Neural progenitor cell (in vitro differentiated cells): ENCODE results near the gene RNF121. TPM values are rescaled to one million over a fixed set of nuclear protein-coding genes. Genes with fewer than 3 reads are reported as not detected.

Experiments
- DNase-seq: peaks from one replicate; pipeline ENCODE4 v3.0.0-alpha.2; 2016; ENCODE audit warnings: low spot score
- H2AFZ ChIP-seq: fragments of 200-600 bp; sonication (generic); replicated peaks from 2 replicates; pipeline ENCODE4 v1.6.1; 2016; ENCODE audit warnings: antibody characterized with exemption
- H3F3A ChIP-seq: fragments of 200-600 bp; sonication (generic); 2 replicates; pipeline ENCODE4 v1.6.1; 2016; ENCODE audit warnings: antibody characterized with exemption, low read depth
- H3K27ac ChIP-seq: fragments of 200-600 bp; sonication (generic); 2 replicates; pipeline ENCODE4 v1.5.1; 2016; ENCODE audit warnings: mild to moderate bottlenecking
- H3K27me3 ChIP-seq: fragments of 200-600 bp; sonication (generic); 2 replicates; pipeline ENCODE4 v1.6.1; 2016; ENCODE audit warnings: mild to moderate bottlenecking, moderate library complexity
- H3K36me3 ChIP-seq: fragments of 200-600 bp; sonication (generic); 2 replicates; pipeline ENCODE4 v1.5.1; 2016
- H3K4me1 ChIP-seq: fragments of 200-600 bp; sonication (generic); 2 replicates; pipeline ENCODE4 v1.6.1; 2016; ENCODE audit warnings: mixed run types
- H3K4me2 ChIP-seq: fragments of 200-600 bp; sonication (generic); 2 replicates; pipeline ENCODE4 v1.6.1; 2016
- H3K4me3 ChIP-seq: fragments of 200-600 bp; sonication (generic); 2 replicates; pipeline ENCODE4 v1.5.1; 2016
- H3K79me2 ChIP-seq: fragments of 200-600 bp; sonication (generic); 2 replicates; pipeline ENCODE4 v1.6.1; 2016; ENCODE audit warnings: low read depth
- H3K9ac ChIP-seq: fragments of 200-600 bp; sonication (generic); 2 replicates; pipeline ENCODE4 v1.6.1; 2016
- H3K9me3 ChIP-seq: fragments of 200-600 bp; sonication (generic); 2 replicates; pipeline ENCODE4 v1.5.1; 2016; ENCODE audit warnings: low read depth
- H4K20me1 ChIP-seq: fragments of 200-600 bp; sonication (generic); 2 replicates; pipeline ENCODE4 v1.6.1; 2016; ENCODE audit warnings: low read depth
- H3K27ac Mint-ChIP-seq: 3 replicates; pipeline ENCODE4 v1.8.0; 2021; ENCODE audit warnings: mixed read lengths
- H3K27me3 Mint-ChIP-seq: 2 replicates; pipeline ENCODE4 v1.8.0; 2022; ENCODE audit warnings: low read depth, mild to moderate bottlenecking, inconsistent platforms, moderate library complexity, mixed read lengths; ENCODE audit not compliant: insufficient read depth
- H3K36me3 Mint-ChIP-seq: 3 replicates; pipeline ENCODE4 v1.8.0; 2021; ENCODE audit warnings: mixed read lengths
- H3K4me1 Mint-ChIP-seq: 3 replicates; pipeline ENCODE4 v1.8.0; 2021; ENCODE audit warnings: mixed read lengths
- H3K4me3 Mint-ChIP-seq: 3 replicates; pipeline ENCODE4 v1.8.0; 2021; ENCODE audit warnings: mild to moderate bottlenecking, moderate library complexity, mixed read lengths
- H3K9me3 Mint-ChIP-seq: 3 replicates; pipeline ENCODE4 v1.8.0; 2020; ENCODE audit warnings: mixed read lengths
- CTCF ChIP-seq: fragments of 200-600 bp; sonication (generic); IDR thresholded peaks from 2 replicates; pipeline ENCODE4 v1.5.1; 2017; ENCODE audit warnings: antibody characterized with exemption, mild to moderate bottlenecking
- EZH2 ChIP-seq: fragments of 200-600 bp; sonication (generic); IDR thresholded peaks from 2 replicates; pipeline ENCODE4 v1.6.1; 2017; ENCODE audit warnings: antibody characterized with exemption, mild to moderate bottlenecking, moderate library complexity
- EZH2phosphoT487 ChIP-seq: fragments of 200-600 bp; sonication (generic); IDR thresholded peaks from 2 replicates; pipeline ENCODE4 v1.6.1; 2017; ENCODE audit warnings: antibody characterized with exemption
- total RNA-seq: library from RNA; depleted of rRNA; stranded (reverse); fragments of >200 nt; gene quantifications from 2 replicates; pipeline ENCODE4 v1.2.3, GENCODE V29; 2015; ENCODE audit warnings: low replicate concordance

RNF121 gene
- total RNA-seq, 1 donor from 2014 or later = 16.7 TPM

DNA sequence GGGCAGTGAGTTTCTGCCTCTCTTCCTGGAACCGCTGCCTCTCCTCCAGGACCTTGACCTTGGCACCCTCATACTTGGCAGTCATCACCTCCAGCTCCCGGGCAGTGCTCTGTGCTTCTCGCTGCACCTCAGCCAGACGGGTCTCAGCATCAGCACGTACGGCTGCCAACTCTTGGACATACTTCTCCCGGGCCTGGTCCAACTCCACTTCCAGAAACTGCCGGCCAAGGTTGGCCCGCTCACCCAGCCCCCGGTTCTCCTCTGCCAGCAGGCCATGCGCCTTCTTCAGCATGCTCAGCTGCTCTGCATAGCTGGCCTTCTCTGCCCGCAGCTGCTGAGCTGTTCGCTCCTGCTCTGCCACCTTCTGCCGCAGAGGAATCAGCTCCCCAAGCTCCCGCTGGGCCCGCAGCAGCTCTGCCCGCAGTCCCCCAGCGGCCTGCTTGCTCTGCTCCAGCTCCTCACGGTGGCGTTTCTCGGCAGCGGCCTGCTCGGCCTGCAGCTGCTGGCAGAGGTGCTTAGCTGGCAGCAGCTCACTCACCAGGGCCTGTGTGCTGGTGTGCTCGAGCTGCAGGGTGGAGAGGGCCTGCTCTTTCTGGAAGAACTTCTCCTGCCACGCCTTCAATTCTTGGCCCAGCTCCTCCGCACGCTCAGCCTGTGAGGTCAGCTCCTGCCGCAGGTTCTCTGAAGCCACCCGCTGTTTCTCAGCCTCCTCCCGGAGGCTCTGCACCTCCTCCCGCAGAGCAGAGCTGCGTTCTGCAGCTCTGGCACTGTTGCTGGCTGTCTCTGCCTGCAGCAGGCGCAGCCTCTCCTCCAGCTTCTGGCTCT is 84.3 kb downstream of the RNF121 start:
- H3K36me3 ChIP-seq = no peaks in the 10 kb centered on the region

DNA sequence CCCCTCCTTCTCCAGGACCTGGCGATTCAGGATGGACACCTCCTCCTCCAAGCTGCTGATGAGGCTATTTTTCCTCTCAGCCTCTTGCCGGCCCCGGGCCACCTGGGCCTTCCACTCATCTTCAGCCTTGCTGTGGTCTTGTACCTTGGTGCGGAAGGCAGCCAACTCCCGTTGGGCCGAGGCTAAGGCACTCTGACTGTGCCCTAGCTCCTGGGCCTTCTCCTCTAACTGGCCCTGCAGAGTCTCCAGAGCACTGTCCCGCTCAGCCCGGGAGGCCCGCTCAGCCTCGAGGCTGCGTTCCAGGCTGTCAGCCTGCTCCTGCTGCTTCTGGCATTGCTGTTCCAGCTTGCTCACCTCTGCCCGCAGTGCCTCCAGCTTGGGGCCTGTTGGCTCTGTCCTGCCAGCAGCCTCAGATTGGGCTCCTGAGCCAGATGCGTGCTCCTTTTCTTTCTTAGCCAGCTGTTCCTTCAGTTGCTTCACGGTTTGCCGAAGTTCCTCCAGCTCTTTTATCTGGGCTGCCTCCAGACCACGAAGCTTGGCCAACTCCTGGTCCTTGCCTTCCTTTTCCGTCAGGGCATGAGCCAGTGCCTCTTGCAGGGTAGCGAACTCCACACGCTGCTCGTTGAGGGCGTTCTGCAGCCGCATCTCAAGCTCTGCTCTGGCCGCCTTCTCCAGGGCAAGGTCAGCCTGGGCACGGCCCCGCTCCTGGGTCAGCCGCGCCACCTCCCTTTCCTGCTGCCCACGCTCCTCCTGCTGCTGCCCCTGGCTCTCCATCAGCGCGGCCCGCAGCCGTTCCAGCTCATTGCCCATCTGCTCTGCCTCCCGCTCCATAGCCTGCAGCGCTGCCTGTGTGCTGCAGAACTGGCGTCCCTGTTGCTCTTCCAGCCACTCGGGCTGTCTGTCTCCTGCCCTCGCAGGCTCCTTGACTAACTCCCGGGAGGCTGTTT is 85.2 kb downstream of the RNF121 start:
- no peaks in the 10 kb centered on the region for H3K9me3 Mint-ChIP-seq
- Histone ChIP-seq H3K27ac (no peak overlapping the region), H2AFZ (no peak overlapping the region), H3K36me3 (no peaks in the 10 kb centered on the region), H3F3A (no peaks in the 10 kb centered on the region), H3K4me3 (no peak overlapping the region), H3K4me2 (no peak overlapping the region), H4K20me1 (peaks cover 32% of the 10 kb centered on the region), H3K9me3 (no peaks in the 10 kb centered on the region), H3K79me2 (no peaks in the 10 kb centered on the region), H3K9ac (no peak overlapping the region), H3K27me3 (no peaks in the 10 kb centered on the region), H3K4me1 (no peaks in the 10 kb centered on the region)
- DNase-seq = no peak
- TF ChIP-seq EZH2 = no peak
- no peak for TF ChIP-seq EZH2phosphoT487
- TF ChIP-seq CTCF = no peak
- no peaks in the 10 kb centered on the region for H3K4me1 Mint-ChIP-seq
- no peak overlapping the region for H3K4me3 Mint-ChIP-seq
- H3K27me3 Mint-ChIP-seq = peaks cover 11% of the 10 kb centered on the region
- H3K36me3 Mint-ChIP-seq = peaks cover 41% of the 10 kb centered on the region
- no peak overlapping the region for H3K27ac Mint-ChIP-seq

More for the DNA sequence above, 84.3 kb downstream of the RNF121 start:
- no peak overlapping the region for H3K27ac Mint-ChIP-seq
- H3K27me3 ChIP-seq = no peaks in the 10 kb centered on the region
- no peak for TF ChIP-seq CTCF
- no peak for TF ChIP-seq EZH2
- no peak for TF ChIP-seq EZH2phosphoT487
- no peaks in the 10 kb centered on the region for H3K4me1 Mint-ChIP-seq
- H3K9me3 Mint-ChIP-seq = no peaks in the 10 kb centered on the region
- H3K79me2 ChIP-seq = no peaks in the 10 kb centered on the region
- DNase-seq = no peak
- H4K20me1 ChIP-seq = peaks cover 36% of the 10 kb centered on the region
- no peak overlapping the region for H3K4me2 ChIP-seq
- peaks cover 5% of the 10 kb centered on the region for H3F3A ChIP-seq
- H3K4me3 Mint-ChIP-seq = no peak overlapping the region
- peaks cover 14% of the 10 kb centered on the region for H3K27me3 Mint-ChIP-seq
- no peak overlapping the region for H2AFZ ChIP-seq
- H3K4me1 ChIP-seq = no peaks in the 10 kb centered on the region
- H3K9ac ChIP-seq = no peak overlapping the region
- H3K36me3 Mint-ChIP-seq = peaks cover 40% of the 10 kb centered on the region
- no peak overlapping the region for H3K27ac ChIP-seq
- H3K4me3 ChIP-seq = no peak overlapping the region
- H3K9me3 ChIP-seq = no peaks in the 10 kb centered on the region

GRCh38 chr11:72014761-72015320 is 86.0 kb downstream of the RNF121 start:
- Histone ChIP-seq H3K9ac (no peak overlapping the region), H3K79me2 (no peaks in the 10 kb centered on the region), H3K9me3 (no peaks in the 10 kb centered on the region), H3K27ac (no peak overlapping the region), H3K4me1 (no peaks in the 10 kb centered on the region), H4K20me1 (peaks cover 26% of the 10 kb centered on the region), H3K36me3 (no peaks in the 10 kb centered on the region), H3K27me3 (no peaks in the 10 kb centered on the region), H3F3A (no peaks in the 10 kb centered on the region), H2AFZ (no peak overlapping the region), H3K4me2 (no peak overlapping the region), H3K4me3 (no peak overlapping the region)
- Mint-ChIP-seq H3K9me3 (no peaks in the 10 kb centered on the region), H3K36me3 (peaks cover 44% of the 10 kb centered on the region), H3K4me3 (no peak overlapping the region), H3K4me1 (no peaks in the 10 kb centered on the region), H3K27me3 (peaks cover 11% of the 10 kb centered on the region), H3K27ac (no peak overlapping the region)
- no peak for DNase-seq
- no peak for TF ChIP-seq CTCF
- no peak for TF ChIP-seq EZH2
- TF ChIP-seq EZH2phosphoT487 = no peak
